Activated CD4-positive, alpha-beta T cell treated with anti-CD3 and anti-CD28 coated beads, Interleukin-2, amount 10 ng/mL, durations not matched to agents 7 days and 5 days (primary cell): ENCODE measurements around the gene MCL1. TPM values are rescaled to one million over a fixed set of nuclear protein-coding genes. Genes with fewer than 3 reads are reported as not detected.

Experiments used
- microRNA-seq: library from miRNA; unstranded; fragments of <30 nt; microRNA quantifications from one replicate; pipeline ENCODE4 v1.2.0, GENCODE V29; 2021; ENCODE audit warnings: borderline microRNAs expressed, borderline replicate concordance
- total RNA-seq, 2 experiments: library from RNA; stranded (reverse); gene quantifications; one replicate each; pipeline ENCODE4 v1.2.3, GENCODE V29; 2021

Gene MCL1
- total RNA-seq, 2 experiments from 2014 or later: 260 to 311 TPM

Small RNA genes within 50 kb of the gene (microRNA-seq; reads per million reads assigned to microRNA genes)
- gene MIR4257: not detected

Other genes starting within 250 kb of the MCL1 start
- 10 to 100 TPM; 36.4 to 43.6 TPM for gene RPRD2, start 215.5 kb downstream of the MCL1 start, total RNA-seq
- 10 to 100 TPM; 31.9 to 35.9 TPM for gene TARS2, start 92.2 kb downstream of the MCL1 start, total RNA-seq
- 1 to 10 TPM in 1 of 2 experiments, under 1 TPM in 1; 0.87 to 1.2 TPM for gene ECM1, start 71.5 kb downstream of the MCL1 start, total RNA-seq
- gene FALEC, start 63.9 kb downstream of the MCL1 start, total RNA-seq: under 1 TPM in 1 of 2 experiments, not detected in 1; 0.64 TPM
- under 1 TPM; 0.06 to 0.15 TPM for gene ADAMTSL4, start 30.2 kb downstream of the MCL1 start, total RNA-seq
- 100 to 1,000 TPM; 192 to 193 TPM for gene ENSA, start 50.0 kb upstream of the MCL1 start, total RNA-seq
- 10 to 100 TPM; 24.0 to 27.1 TPM for gene GOLPH3L, start 117.5 kb upstream of the MCL1 start, total RNA-seq
- under 1 TPM; 0.37 to 0.40 TPM for gene HORMAD1, start 141.3 kb upstream of the MCL1 start, total RNA-seq
- gene CTSS, start 186.2 kb upstream of the MCL1 start, total RNA-seq: 100 to 1,000 TPM; 111 to 117 TPM
- gene CTSK, start 228.7 kb upstream of the MCL1 start, total RNA-seq: 1 to 10 TPM; 5.1 to 5.8 TPM